Measurements from ENCODE around the gene TBC1D10A. TPM values are rescaled to one million over a fixed set of nuclear protein-coding genes. Genes with fewer than 3 reads are reported as not detected.

Gene TBC1D10A
- total RNA-seq, 1 experiment from 2014 or later, result 8.4 TPM

GRCh38 chr22:30348404-30348803, 21.7 kb upstream of the TBC1D10A start:
- Histone ChIP-seq H3K27me3 (replicated peaks; ENCODE audit: insufficient read depth, low read depth, low read length, poor library complexity) (no peaks in the 10 kb centered on the region), H3K4me1 (ENCODE audit: insufficient read depth, low read length, poor library complexity, severe bottlenecking) (no peaks in the 10 kb centered on the region), H3K36me3 (ENCODE audit: insufficient read depth, low read length, poor library complexity, severe bottlenecking) (peaks cover 92% of the 10 kb centered on the region), H3K27ac (ENCODE audit: low read depth, low read length, poor library complexity, severe bottlenecking) (peak overlapping the region; percentile 25), H3K9me3 (ENCODE audit: low read depth, low read length, poor library complexity, severe bottlenecking) (no peaks in the 10 kb centered on the region), H3K4me3 (ENCODE audit: low read depth, low read length, poor library complexity, severe bottlenecking) (no peak overlapping the region)
- CTCF ChIA-PET, result no interaction called here
- TF ChIP-seq, protein P1, sequence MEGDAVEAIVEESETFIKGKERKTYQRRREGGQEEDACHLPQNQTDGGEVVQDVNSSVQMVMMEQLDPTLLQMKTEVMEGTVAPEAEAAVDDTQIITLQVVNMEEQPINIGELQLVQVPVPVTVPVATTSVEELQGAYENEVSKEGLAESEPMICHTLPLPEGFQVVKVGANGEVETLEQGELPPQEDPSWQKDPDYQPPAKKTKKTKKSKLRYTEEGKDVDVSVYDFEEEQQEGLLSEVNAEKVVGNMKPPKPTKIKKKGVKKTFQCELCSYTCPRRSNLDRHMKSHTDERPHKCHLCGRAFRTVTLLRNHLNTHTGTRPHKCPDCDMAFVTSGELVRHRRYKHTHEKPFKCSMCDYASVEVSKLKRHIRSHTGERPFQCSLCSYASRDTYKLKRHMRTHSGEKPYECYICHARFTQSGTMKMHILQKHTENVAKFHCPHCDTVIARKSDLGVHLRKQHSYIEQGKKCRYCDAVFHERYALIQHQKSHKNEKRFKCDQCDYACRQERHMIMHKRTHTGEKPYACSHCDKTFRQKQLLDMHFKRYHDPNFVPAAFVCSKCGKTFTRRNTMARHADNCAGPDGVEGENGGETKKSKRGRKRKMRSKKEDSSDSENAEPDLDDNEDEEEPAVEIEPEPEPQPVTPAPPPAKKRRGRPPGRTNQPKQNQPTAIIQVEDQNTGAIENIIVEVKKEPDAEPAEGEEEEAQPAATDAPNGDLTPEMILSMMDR (conservative IDR thresholded peaks at IDR 0.05; ENCODE audit: low read depth, low read length), result no peak
- TF ChIP-seq EZH2 (IDR thresholded peaks at IDR 0.05; ENCODE audit: borderline replicate concordance, low read depth, low read length, poor library complexity, severe bottlenecking), result no peak
- no peak for DNase-seq (ENCODE audit: low spot score)
- intact Hi-C loops (cut with micrococcal nuclease; ENCODE audit: unreplicated experiment), result loop anchor here (10.0 kb wide), 1 partner anchor 56 kb away; no protein-coding TSS in a partner anchor
- POLR2A ChIA-PET (ENCODE audit: low non-redundant PET), result no interaction called here
- no TSS peak for BruUV-seq (replicated peaks)

DNA sequence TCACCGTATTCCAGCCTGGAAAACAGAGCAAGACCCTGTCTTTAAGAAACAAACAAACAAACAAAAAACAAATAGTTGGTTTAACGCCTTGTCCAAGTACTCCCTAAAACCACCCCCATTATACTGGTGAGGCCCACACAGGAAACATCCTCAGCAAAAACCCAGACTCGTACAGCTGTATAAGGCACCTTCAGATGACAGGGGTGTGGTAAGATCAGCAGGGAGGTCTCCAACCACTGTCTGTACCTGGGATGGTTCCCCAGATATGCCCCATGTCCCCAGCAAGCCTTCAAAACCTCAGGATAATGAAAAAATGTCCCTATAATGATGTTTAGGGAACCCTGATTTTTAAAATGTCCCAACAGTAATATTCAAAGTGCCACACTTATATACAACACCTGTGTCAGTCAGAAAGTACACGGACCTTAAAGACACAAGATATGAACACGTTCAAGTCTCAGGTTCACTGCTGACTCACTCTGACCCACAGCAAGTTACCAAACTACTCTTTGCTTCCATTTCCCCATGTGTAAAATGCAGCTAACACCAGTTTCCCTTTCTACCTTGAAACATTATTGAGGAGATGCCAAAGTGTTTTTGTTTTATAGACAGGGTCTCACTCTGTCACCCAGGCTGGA, 20.6 kb upstream of the TBC1D10A start:
- Histone ChIP-seq H3K4me3 (ENCODE audit: low read depth, low read length, poor library complexity, severe bottlenecking) (no peak overlapping the region), H3K27ac (ENCODE audit: low read depth, low read length, poor library complexity, severe bottlenecking) (no peak overlapping the region), H3K27me3 (replicated peaks; ENCODE audit: insufficient read depth, low read depth, low read length, poor library complexity) (no peaks in the 10 kb centered on the region), H3K4me1 (ENCODE audit: insufficient read depth, low read length, poor library complexity, severe bottlenecking) (no peaks in the 10 kb centered on the region), H3K9me3 (ENCODE audit: low read depth, low read length, poor library complexity, severe bottlenecking) (no peaks in the 10 kb centered on the region), H3K36me3 (ENCODE audit: insufficient read depth, low read length, poor library complexity, severe bottlenecking) (peaks cover 94% of the 10 kb centered on the region)
- CTCF ChIA-PET, result no interaction called here
- no TSS peak for BruUV-seq (replicated peaks)
- POLR2A ChIA-PET (ENCODE audit: low non-redundant PET), result no interaction called here
- DNase-seq (ENCODE audit: low spot score), result no peak
- intact Hi-C loops (cut with micrococcal nuclease; ENCODE audit: unreplicated experiment), result loop anchor here (10.0 kb wide), 1 partner anchor 57 kb away; no protein-coding TSS in a partner anchor
- no peak for TF ChIP-seq EZH2 (IDR thresholded peaks at IDR 0.05; ENCODE audit: borderline replicate concordance, low read depth, low read length, poor library complexity, severe bottlenecking)
- TF ChIP-seq, protein P1 (conservative IDR thresholded peaks at IDR 0.05; ENCODE audit: low read depth, low read length), result no peak

DNA sequence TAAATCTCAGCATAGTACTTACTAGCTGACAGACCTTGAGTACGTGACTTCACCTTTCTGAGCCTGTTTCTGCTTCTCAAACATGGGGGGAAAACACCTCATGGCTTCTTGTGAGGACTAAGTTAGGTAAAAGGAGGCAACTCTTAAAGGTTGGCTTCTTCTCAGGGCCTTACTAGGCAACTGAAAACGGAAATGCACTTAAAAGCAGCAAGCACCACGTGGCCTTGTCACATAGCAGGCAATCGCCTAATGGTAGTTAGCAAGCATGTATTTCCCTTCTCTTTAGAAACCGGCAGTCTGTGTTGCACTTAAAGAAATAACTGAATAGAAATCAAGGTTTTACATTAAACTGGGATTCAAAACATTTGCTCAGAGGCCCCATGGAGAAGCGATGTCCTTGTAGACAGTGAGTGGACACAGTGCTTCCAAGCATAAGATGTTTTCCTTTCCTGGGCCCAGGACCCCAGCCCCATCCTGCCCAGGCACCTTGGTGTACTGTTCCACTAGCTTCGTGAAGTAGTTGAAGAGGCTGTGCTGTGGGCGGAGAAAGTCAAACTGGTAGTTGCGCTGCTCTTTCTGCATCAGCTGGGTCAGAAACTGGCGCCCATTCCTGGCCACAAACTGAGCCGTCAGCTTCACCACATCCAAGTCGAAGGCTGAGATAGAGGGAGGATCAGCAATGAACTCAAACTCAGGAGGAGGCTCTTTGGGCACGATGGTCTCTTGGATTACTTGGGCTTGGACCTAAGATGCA, 17.9 kb upstream of the TBC1D10A start:
- no peaks in the 10 kb centered on the region for H3K4me1 ChIP-seq (ENCODE audit: insufficient read depth, low read length, poor library complexity, severe bottlenecking)
- intact Hi-C loops (cut with micrococcal nuclease; ENCODE audit: unreplicated experiment), result loop anchor here (10.0 kb wide), 1 partner anchor 60 kb away; no protein-coding TSS in a partner anchor

More for the DNA sequence above, 17.9 kb upstream of the TBC1D10A start:
- DNase-seq (ENCODE audit: low spot score), result no peak
- no peak overlapping the region for H3K4me3 ChIP-seq (ENCODE audit: low read depth, low read length, poor library complexity, severe bottlenecking)
- H3K27me3 ChIP-seq (replicated peaks; ENCODE audit: insufficient read depth, low read depth, low read length, poor library complexity), result no peaks in the 10 kb centered on the region
- POLR2A ChIA-PET (ENCODE audit: low non-redundant PET), result no interaction called here
- no peaks in the 10 kb centered on the region for H3K9me3 ChIP-seq (ENCODE audit: low read depth, low read length, poor library complexity, severe bottlenecking)
- H3K36me3 ChIP-seq (ENCODE audit: insufficient read depth, low read length, poor library complexity, severe bottlenecking), result peaks cover 95% of the 10 kb centered on the region
- H3K27ac ChIP-seq (ENCODE audit: low read depth, low read length, poor library complexity, severe bottlenecking), result no peak overlapping the region
- BruUV-seq (replicated peaks), result no TSS peak
- no peak for TF ChIP-seq EZH2 (IDR thresholded peaks at IDR 0.05; ENCODE audit: borderline replicate concordance, low read depth, low read length, poor library complexity, severe bottlenecking)
- TF ChIP-seq, protein P1 (conservative IDR thresholded peaks at IDR 0.05; ENCODE audit: low read depth, low read length), result no peak
- CTCF ChIA-PET, result no interaction called here
